HL-60 (cell line): ENCODE data around the gene DIS3L2.

ENCODE experiments used
- GABPA ChIP-seq: IDR thresholded peaks from 2 replicates; pipeline ENCODE4 v1.6.1; 2012; ENCODE audit warnings: low read depth
- POLR2AphosphoS5 ChIP-seq: IDR thresholded peaks from 2 replicates; pipeline ENCODE4 v1.6.1; 2012; ENCODE audit warnings: low read depth
- REST ChIP-seq: IDR thresholded peaks from 2 replicates; pipeline ENCODE4 v1.6.1; 2012; ENCODE audit warnings: low read depth; ENCODE audit not compliant: insufficient replicate concordance
- TF ChIP-seq, protein P1 (sequence below): IDR thresholded peaks from one replicate; pipeline ENCODE4 v1.5.1; 2011; ENCODE audit warnings: low read length, control low read depth, inconsistent platforms; ENCODE audit not compliant: insufficient read depth

DNA sequence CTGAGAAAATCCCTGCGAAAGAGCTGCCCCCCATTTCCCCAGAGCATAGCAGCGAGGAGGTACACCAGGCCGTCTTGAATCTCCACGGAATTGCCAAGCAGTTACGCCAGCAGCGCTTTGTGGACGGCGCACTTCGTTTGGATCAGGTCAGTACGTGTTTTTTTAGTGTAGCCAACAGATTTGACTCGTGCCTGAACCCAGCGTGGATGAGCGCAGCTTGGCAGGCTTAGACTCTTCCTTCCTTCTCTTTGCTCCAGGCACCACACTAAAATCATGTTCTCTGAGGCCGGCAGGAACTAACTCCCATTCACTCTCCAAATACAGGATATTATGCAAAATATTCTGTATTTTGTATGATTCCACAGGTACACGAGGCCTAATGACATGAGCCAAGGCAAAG is 301.8 kb downstream of the DIS3L2 start:
- TF ChIP-seq, protein P1, sequence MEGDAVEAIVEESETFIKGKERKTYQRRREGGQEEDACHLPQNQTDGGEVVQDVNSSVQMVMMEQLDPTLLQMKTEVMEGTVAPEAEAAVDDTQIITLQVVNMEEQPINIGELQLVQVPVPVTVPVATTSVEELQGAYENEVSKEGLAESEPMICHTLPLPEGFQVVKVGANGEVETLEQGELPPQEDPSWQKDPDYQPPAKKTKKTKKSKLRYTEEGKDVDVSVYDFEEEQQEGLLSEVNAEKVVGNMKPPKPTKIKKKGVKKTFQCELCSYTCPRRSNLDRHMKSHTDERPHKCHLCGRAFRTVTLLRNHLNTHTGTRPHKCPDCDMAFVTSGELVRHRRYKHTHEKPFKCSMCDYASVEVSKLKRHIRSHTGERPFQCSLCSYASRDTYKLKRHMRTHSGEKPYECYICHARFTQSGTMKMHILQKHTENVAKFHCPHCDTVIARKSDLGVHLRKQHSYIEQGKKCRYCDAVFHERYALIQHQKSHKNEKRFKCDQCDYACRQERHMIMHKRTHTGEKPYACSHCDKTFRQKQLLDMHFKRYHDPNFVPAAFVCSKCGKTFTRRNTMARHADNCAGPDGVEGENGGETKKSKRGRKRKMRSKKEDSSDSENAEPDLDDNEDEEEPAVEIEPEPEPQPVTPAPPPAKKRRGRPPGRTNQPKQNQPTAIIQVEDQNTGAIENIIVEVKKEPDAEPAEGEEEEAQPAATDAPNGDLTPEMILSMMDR = no peak
- TF ChIP-seq POLR2AphosphoS5 (no peak), REST (no peak), GABPA (no peak)
